ENCODE results near the gene RPS15A. TPM values are rescaled to one million over a fixed set of nuclear protein-coding genes. Genes with fewer than 3 reads are reported as not detected.
"Not testable (repeated sequence)": the region's sequence is repeated elsewhere in the genome, so short reads cannot be mapped to it uniquely, and the experiment has no call there.

The RPS15A gene
- total RNA-seq, 2 donors from 2014 or later = 843 to 969 TPM

DNA sequence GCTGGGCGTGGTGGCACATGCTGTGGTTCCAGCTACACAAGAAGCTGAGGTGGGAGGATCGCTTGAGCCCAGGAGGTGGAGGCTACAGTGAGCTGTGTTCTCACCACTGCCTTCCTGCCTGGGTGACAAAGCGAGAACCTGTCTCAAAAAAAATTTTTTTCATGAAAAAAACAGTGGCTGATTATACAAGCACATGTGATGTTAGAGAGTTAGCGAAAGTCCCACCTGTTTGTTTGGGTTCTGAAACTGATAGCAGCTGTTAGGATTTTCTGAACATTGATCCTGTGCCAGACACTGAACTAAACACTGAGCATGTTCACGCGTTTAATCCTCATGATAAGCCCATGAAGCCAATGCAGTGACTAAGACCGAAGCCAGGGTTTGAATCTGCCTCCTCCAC, 22.9 kb downstream of the RPS15A start:
- ATAC-seq; DNase-seq; intact Hi-C loops (cut with DNase I, micrococcal nuclease): not testable (repeated sequence)

- intact Hi-C loops (cut with DNase I, micrococcal nuclease); DNase-seq: not testable (repeated sequence)
These were observed 27.4 kb downstream of the RPS15A start for GRCh38 chr16:18762713-18763112.

GRCh38 chr16:18759598-18760520, 30.3 kb downstream of the RPS15A start:
- intact Hi-C loops (cut with DNase I, micrococcal nuclease) = not testable (repeated sequence)
- ATAC-seq = peak; percentile 91
- peak; percentile 23 to 36 for DNase-seq

More at GRCh38 chr16:18762713-18763112, 27.4 kb downstream of the RPS15A start:
- ATAC-seq = not testable (repeated sequence)

- ATAC-seq; intact Hi-C loops (cut with DNase I, micrococcal nuclease); DNase-seq: not testable (repeated sequence)
These were observed 32.0 kb downstream of the RPS15A start for GRCh38 chr16:18757960-18758660.

GRCh38 chr16:18756639-18757038, 33.5 kb downstream of the RPS15A start:
- ATAC-seq; intact Hi-C loops (cut with DNase I, micrococcal nuclease): not testable (repeated sequence)

GRCh38 chr16:18742870-18743269, 47.3 kb downstream of the RPS15A start:
- DNase-seq; ATAC-seq; intact Hi-C loops (cut with DNase I, micrococcal nuclease): not testable (repeated sequence)

More at GRCh38 chr16:18756639-18757038, 33.5 kb downstream of the RPS15A start:
- not testable (repeated sequence) for DNase-seq

DNA sequence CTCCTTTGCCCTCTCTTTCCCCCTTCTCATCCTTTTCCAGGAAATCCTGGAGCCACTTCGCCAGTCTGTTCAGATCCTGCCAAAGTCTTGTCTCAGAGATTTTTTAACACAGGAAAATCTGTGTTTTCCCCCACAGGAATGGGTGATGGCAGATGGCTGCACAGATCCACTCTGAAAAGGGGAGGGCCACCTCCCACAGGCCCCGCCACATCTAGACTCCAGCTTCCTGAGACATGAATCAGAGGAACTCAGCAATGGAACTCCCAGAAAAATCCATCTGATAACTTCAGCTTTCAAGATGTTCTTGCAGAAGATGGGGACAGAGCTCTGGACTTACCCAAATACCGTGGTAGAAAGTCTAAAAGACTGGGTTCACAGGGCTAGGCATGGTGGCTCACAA, 50.1 kb downstream of the RPS15A start:
- intact Hi-C loops (cut with DNase I, micrococcal nuclease); DNase-seq; ATAC-seq: not testable (repeated sequence)

DNA sequence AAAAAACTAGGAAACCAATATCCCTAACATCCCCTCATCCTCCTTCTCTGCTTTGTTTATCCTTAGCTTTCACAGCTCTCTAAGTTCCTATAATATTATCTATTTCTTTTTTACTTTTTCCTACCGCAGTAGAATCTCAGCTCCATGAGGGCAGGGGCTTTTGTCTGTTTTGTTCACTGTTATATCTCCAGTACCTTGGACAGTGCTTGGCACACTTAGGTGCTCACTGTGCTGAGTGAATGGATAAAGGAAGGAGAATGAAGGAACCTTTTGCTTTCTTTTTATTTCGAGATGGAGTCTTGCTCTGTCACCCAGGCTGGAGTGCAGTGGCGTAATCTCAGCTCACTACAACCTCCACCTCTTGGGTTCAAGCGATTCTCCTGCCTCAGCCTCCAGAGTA, 51.4 kb downstream of the RPS15A start:
- ATAC-seq; intact Hi-C loops (cut with DNase I, micrococcal nuclease); DNase-seq: not testable (repeated sequence)

DNA sequence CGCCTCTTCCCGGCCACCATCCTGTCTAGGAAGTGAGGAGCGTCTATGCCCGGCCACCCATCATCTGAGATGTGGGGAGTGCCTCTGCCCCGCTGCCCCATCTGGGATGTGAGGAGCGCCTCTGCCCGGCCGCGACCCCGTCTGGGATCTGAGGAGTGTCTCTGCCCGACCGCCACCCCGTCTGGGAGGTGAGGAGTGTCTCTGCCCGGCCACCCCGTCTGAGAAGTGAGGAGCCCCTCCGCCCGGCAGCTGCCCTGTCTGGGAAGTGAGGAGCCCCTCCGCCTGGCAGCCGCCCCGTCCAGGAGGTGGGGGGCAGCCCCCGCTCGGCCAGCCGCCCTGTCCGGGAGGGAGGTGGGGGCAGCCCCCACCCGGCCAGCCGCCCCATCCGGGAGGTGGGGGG, 55.9 kb downstream of the RPS15A start:
- ATAC-seq; DNase-seq; intact Hi-C loops (cut with DNase I, micrococcal nuclease): not testable (repeated sequence)

Other genes with a start within 250 kb of the RPS15A start
- 100 to 1,000 TPM in 1 of 2 donors, 10 to 100 TPM in 1; 73.1 to 129 TPM for gene NOMO2, start 228.2 kb downstream of the RPS15A start, total RNA-seq
- gene ARL6IP1, start 11.2 kb upstream of the RPS15A start, total RNA-seq = 100 to 1,000 TPM; 139 to 140 TPM
- gene SMG1, start 136.1 kb upstream of the RPS15A start, total RNA-seq = 10 to 100 TPM; 85.3 to 99.1 TPM
- gene TMC7, start 193.6 kb upstream of the RPS15A start, total RNA-seq = 10 to 100 TPM; 11.7 to 12.7 TPM

Measured in left colon (tissue), 2 donors.